Endothelial cell of umbilical vein (primary cell): Measurements from ENCODE around the gene SLC25A28. TPM values are rescaled to one million over a fixed set of nuclear protein-coding genes. Genes with fewer than 3 reads are reported as not detected.

ENCODE experiments used
- BruUV-seq: library from RNA; stranded (reverse); fragments of 400-500 nt; replicated peaks from 2 replicates; lab custom pipeline; 2021; lab: Mats Ljungman, UMichigan
- CTCF ChIA-PET: fragments of 300-600, 350-600 bp; sonication (Branson Sonifier 250); formaldehyde crosslinking; loops from one replicate; lab custom pipeline; 2021; ENCODE audit warnings: antibody characterized with exemption, inconsistent platforms; lab: Charles Lee
- POLR2A ChIA-PET: fragments of 300-600, 350-600 bp; sonication (Branson Sonifier 250); formaldehyde crosslinking; loops from one replicate; lab custom pipeline; 2021; ENCODE audit warnings: antibody characterized with exemption, inconsistent platforms; lab: Charles Lee
- DNase-seq: peaks from one replicate; pipeline ENCODE4 v3.0.0-alpha.2; 2011; ENCODE audit warnings: low read depth, low spot score
- FAIRE-seq: peaks from 2 replicates; lab custom pipeline; 2011; peaks lifted over from hg19 to GRCh38; lab: Jason Lieb, UNC
- H2AFZ ChIP-seq: 2 replicates; pipeline ENCODE4 v1.6.0; 2012; ENCODE audit warnings: low read depth, low read length, control low read depth, inconsistent platforms
- H3K27ac ChIP-seq: 2 replicates; pipeline ENCODE4 v1.5.1; 2011; ENCODE audit warnings: low read depth, mild to moderate bottlenecking, control low read depth, low read length, moderate library complexity; ENCODE audit not compliant: insufficient read depth
- H3K27me3 ChIP-seq, 2 experiments: 2 replicates each; pipeline versions ENCODE4 v1.6.0 to v1.6.1; 2011; ENCODE audit warnings: low read length in 2 of 2, mixed read lengths in 1 of 2; ENCODE audit not compliant: control insufficient read depth in 2 of 2, insufficient read depth in 2 of 2
- H3K36me3 ChIP-seq, 2 experiments: 2 replicates in 1 of 2; 3 replicates in 1 of 2; pipeline ENCODE4 v1.5.1; 2011; ENCODE audit warnings: low read length in 2 of 2, mild to moderate bottlenecking in 1 of 2, moderate library complexity in 1 of 2; ENCODE audit not compliant: control insufficient read depth in 2 of 2, insufficient read depth in 2 of 2; ENCODE audit errors: extremely low read depth in 1 of 2
- H3K4me1 ChIP-seq: 3 replicates; pipeline ENCODE4 v1.5.1; 2011; ENCODE audit warnings: mild to moderate bottlenecking, low read length; ENCODE audit not compliant: control insufficient read depth, insufficient read depth; ENCODE audit errors: extremely low read depth
- H3K4me2 ChIP-seq: 2 replicates; pipeline ENCODE4 v1.6.1; 2011; ENCODE audit warnings: low read length, control low read depth, mixed read lengths; ENCODE audit not compliant: insufficient read depth
- H3K4me3 ChIP-seq, 3 experiments: fragments of 200-600 bp in 1 of 3; sonication (generic), shearing (Covaris generic) in 1 of 3; replicated peaks in 1 of 3; 2 replicates each; pipeline ENCODE4 v1.5.1; 2011 to 2016; ENCODE audit warnings: control low read depth in 3 of 3, low read length in 3 of 3, mild to moderate bottlenecking in 2 of 3, inconsistent platforms in 1 of 3, low read depth in 1 of 3, moderate library complexity in 1 of 3; ENCODE audit not compliant: insufficient read depth in 1 of 3
- H3K79me2 ChIP-seq: 2 replicates; pipeline ENCODE4 v1.6.0; 2012; ENCODE audit warnings: low read length, inconsistent platforms; ENCODE audit not compliant: control insufficient read depth, insufficient read depth
- H3K9ac ChIP-seq: replicated peaks from 2 replicates; pipeline ENCODE3; 2011; ENCODE audit warnings: low read length, control low read depth; ENCODE audit not compliant: insufficient read depth; ENCODE audit errors: extremely low read depth
- H3K9me1 ChIP-seq: replicated peaks from 3 replicates; pipeline ENCODE4 v1.6.0; 2011; ENCODE audit warnings: mild to moderate bottlenecking, low read length; ENCODE audit not compliant: control insufficient read depth, insufficient read depth; ENCODE audit errors: extremely low read depth
- H3K9me3 ChIP-seq: replicated peaks from 2 replicates; pipeline ENCODE4 v1.5.1; 2012; ENCODE audit warnings: low read length, inconsistent platforms; ENCODE audit not compliant: control insufficient read depth, insufficient read depth
- H4K20me1 ChIP-seq: replicated peaks from 2 replicates; pipeline ENCODE3; 2011; ENCODE audit warnings: mild to moderate bottlenecking, low read length; ENCODE audit not compliant: control insufficient read depth, insufficient read depth; ENCODE audit errors: extremely low read depth
- EZH2 ChIP-seq: IDR thresholded peaks from 2 replicates; pipeline ENCODE4 v1.6.1; 2012; ENCODE audit warnings: borderline replicate concordance, low read depth, mild to moderate bottlenecking, moderate library complexity, low read length, inconsistent platforms; ENCODE audit not compliant: severe bottlenecking
- FOS ChIP-seq: IDR thresholded peaks from 2 replicates; pipeline ENCODE4 v1.6.1; 2011; ENCODE audit warnings: mild to moderate bottlenecking, low read length, moderate library complexity, borderline replicate concordance; ENCODE audit not compliant: insufficient read depth
- GATA2 ChIP-seq: IDR thresholded peaks from 2 replicates; pipeline ENCODE4 v1.7.0; 2011; ENCODE audit warnings: low read depth, mild to moderate bottlenecking, moderate library complexity, mixed read lengths, low read length; ENCODE audit not compliant: insufficient read length, insufficient read depth
- JUN ChIP-seq: IDR thresholded peaks from 2 replicates; pipeline ENCODE4 v1.6.1; 2011; ENCODE audit warnings: borderline replicate concordance, low read depth; ENCODE audit not compliant: insufficient read length, insufficient read depth
- MYC ChIP-seq: IDR thresholded peaks from one replicate; pipeline ENCODE4 v1.6.1; 2011; ENCODE audit warnings: mild to moderate bottlenecking, low read depth, low read length
- POLR2A ChIP-seq: IDR thresholded peaks from 2 replicates; pipeline ENCODE4 v1.6.1; 2012; ENCODE audit warnings: low read depth, mild to moderate bottlenecking, control low read depth, low read length
- POLR2AphosphoS5 ChIP-seq: IDR thresholded peaks from 2 replicates; pipeline ENCODE4 v1.6.1; 2012; ENCODE audit warnings: low read depth, mild to moderate bottlenecking, control low read depth, low read length, moderate library complexity; ENCODE audit not compliant: insufficient read depth
- dilution Hi-C: fragments of 300-500 bp; cut with MboI; formaldehyde crosslinking; loops from one replicate; pipeline ENCODE4 v1.15.0; 2019; ENCODE audit warnings: low sequenced_read_pairs; ENCODE audit not compliant: extremely low pct_ligation_motif_present
- intact Hi-C: fragments of 100-400 bp; cut with micrococcal nuclease; formaldehyde crosslinking; loops from one replicate; pipeline ENCODE4 v1.10.0; 2022
- polyA plus RNA-seq, 4 experiments: library from polyadenylated mRNA; depleted of rRNA in 3 of 4; stranded (reverse) in 3 of 4; unstranded in 1 of 4; fragments of >200 nt; gene quantifications; 2 replicates each; pipeline versions ENCODE4 v1.2.1 to v1.2.3, GENCODE V29; 2011 to 2012; ENCODE audit warnings: missing spikeins in 1 of 4
- total RNA-seq: library from RNA; stranded (reverse); gene quantifications from 2 replicates; pipeline ENCODE4 v1.2.3, GENCODE V29; 2021
- TF ChIP-seq, protein P1 (sequence below): IDR thresholded peaks from 2 replicates; pipeline ENCODE4 v1.6.1; 2011; ENCODE audit not compliant: insufficient read depth, insufficient read length
- TF ChIP-seq, protein P2 (sequence below), 2 donors: IDR thresholded peaks; 1 replicate in 1 of 2; 2 replicates in 1 of 2; pipeline ENCODE4 v1.5.1; 2011; ENCODE audit warnings: low read length in 2 of 2, mild to moderate bottlenecking in 2 of 2, moderate library complexity in 2 of 2, control low read depth in 1 of 2, inconsistent platforms in 1 of 2, low read depth in 1 of 2; ENCODE audit not compliant: insufficient read depth in 1 of 2; ENCODE audit errors: extremely low read depth in 1 of 2

The SLC25A28 gene
- total and polyA plus RNA-seq, 2 donors (not counting 3 experiments of a cell fraction or from before 2014, with no cell fraction given) = 33.7 to 38.8 TPM

DNA sequence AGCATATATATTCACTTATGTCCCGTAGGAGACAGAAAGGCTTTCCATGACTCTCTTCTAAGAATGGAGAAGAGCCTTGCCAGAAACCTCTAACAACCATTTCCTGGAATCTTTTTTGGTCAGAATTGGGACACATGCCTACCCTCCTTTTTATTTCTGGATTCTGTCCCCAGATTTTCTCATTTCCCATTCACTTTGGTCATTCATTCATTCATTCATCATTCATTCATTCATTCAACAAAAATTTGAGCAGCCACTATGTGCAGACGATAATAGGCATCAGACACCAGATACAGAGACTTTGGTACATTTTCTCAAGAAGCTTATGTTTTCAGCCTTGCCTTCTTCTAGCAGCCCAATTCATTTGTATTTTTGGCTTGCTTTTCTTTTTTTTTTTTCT, 45.1 kb upstream of the SLC25A28 start:
- POLR2A ChIA-PET = no interaction called here
- dilution Hi-C loops = no loop called here
- no peak overlapping the region for H3K4me2 ChIP-seq

More for the DNA sequence above, 45.1 kb upstream of the SLC25A28 start:
- H3K4me1 ChIP-seq = peaks cover 22% of the 10 kb centered on the region
- H3K4me3 ChIP-seq = no peak overlapping the region
- peaks cover 2% of the 10 kb centered on the region for H3K79me2 ChIP-seq
- H3K27ac ChIP-seq = no peak overlapping the region
- TF ChIP-seq POLR2A (no peak), JUN (no peak), POLR2AphosphoS5 (no peak), MYC (no peak), EZH2 (no peak), FOS (no peak), GATA2 (no peak)
- TF ChIP-seq, protein P1, sequence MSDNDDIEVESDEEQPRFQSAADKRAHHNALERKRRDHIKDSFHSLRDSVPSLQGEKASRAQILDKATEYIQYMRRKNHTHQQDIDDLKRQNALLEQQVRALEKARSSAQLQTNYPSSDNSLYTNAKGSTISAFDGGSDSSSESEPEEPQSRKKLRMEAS = no peak
- TF ChIP-seq, protein P2, sequence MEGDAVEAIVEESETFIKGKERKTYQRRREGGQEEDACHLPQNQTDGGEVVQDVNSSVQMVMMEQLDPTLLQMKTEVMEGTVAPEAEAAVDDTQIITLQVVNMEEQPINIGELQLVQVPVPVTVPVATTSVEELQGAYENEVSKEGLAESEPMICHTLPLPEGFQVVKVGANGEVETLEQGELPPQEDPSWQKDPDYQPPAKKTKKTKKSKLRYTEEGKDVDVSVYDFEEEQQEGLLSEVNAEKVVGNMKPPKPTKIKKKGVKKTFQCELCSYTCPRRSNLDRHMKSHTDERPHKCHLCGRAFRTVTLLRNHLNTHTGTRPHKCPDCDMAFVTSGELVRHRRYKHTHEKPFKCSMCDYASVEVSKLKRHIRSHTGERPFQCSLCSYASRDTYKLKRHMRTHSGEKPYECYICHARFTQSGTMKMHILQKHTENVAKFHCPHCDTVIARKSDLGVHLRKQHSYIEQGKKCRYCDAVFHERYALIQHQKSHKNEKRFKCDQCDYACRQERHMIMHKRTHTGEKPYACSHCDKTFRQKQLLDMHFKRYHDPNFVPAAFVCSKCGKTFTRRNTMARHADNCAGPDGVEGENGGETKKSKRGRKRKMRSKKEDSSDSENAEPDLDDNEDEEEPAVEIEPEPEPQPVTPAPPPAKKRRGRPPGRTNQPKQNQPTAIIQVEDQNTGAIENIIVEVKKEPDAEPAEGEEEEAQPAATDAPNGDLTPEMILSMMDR (IDR thresholded peaks at IDR 0.05; ENCODE audit: extremely low read depth in 1 of 2, insufficient read depth in 1 of 2, low read depth in 1 of 2, low read length in 2 of 2) = no peak
- FAIRE-seq (no peak), DNase-seq (no peak)
- H3K9me3 ChIP-seq = no peaks in the 10 kb centered on the region
- BruUV-seq = no TSS peak
- H3K9me1 ChIP-seq = no peaks in the 10 kb centered on the region
- intact Hi-C loops = no loop called here
- H2AFZ ChIP-seq = no peak overlapping the region
- no peaks in the 10 kb centered on the region for H4K20me1 ChIP-seq
- CTCF ChIA-PET = interaction anchor here (2.3 kb wide), 1 partner anchor 34 kb away, joined by 6 read pairs; no protein-coding TSS in a partner anchor
- H3K9ac ChIP-seq = no peak overlapping the region
- H3K36me3 ChIP-seq = peaks cover 3 to 6% of the 10 kb centered on the region in 2 experiments
- no peaks in the 10 kb centered on the region for H3K27me3 ChIP-seq
